Measurements from ENCODE around the gene RPUSD1.

DNA sequence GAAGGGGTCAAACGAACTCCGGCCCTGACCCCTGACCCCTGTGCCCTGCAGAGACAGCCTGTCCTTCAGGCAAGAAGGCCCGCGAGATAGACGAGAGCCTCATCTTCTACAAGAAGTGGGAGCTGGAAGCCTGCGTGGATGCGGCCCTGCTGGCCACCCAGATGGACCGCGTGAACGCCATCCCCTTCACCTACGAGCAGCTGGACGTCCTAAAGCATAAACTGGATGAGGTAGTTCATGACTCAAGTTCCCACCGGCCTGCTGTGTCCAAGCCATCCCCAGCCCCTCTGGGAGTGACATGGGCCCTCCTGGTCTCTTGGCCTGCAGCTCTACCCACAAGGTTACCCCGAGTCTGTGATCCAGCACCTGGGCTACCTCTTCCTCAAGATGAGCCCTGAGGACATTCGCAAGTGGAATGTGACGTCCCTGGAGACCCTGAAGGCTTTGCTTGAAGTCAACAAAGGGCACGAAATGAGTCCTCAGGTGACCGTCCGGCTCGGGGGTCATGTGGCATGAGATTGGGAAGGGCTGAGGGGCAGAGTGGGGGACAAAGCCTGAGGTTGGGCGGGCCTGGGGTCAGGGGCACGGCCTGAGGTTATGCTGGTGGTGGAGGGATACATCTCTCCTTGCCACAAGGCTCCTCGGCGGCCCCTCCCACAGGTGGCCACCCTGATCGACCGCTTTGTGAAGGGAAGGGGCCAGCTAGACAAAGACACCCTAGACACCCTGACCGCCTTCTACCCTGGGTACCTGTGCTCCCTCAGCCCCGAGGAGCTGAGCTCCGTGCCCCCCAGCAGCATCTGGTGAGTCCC is 22.0 kb downstream of the RPUSD1 start:
- TF ChIP-seq, protein P1, sequence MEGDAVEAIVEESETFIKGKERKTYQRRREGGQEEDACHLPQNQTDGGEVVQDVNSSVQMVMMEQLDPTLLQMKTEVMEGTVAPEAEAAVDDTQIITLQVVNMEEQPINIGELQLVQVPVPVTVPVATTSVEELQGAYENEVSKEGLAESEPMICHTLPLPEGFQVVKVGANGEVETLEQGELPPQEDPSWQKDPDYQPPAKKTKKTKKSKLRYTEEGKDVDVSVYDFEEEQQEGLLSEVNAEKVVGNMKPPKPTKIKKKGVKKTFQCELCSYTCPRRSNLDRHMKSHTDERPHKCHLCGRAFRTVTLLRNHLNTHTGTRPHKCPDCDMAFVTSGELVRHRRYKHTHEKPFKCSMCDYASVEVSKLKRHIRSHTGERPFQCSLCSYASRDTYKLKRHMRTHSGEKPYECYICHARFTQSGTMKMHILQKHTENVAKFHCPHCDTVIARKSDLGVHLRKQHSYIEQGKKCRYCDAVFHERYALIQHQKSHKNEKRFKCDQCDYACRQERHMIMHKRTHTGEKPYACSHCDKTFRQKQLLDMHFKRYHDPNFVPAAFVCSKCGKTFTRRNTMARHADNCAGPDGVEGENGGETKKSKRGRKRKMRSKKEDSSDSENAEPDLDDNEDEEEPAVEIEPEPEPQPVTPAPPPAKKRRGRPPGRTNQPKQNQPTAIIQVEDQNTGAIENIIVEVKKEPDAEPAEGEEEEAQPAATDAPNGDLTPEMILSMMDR (IDR thresholded peaks at IDR 0.05; ENCODE audit: low read length), result no peak
- TF ChIP-seq EZH2 (IDR thresholded peaks at IDR 0.05; ENCODE audit: borderline replicate concordance, low read length), result no peak

Data from OCI-LY1 (cell line).